Glomerular visceral epithelial cell (primary cell): ENCODE results near the gene FRMPD4.
A peak's percentile ranks its signal among the peaks of the same experiment; 100 is the strongest.

Experiments used
- DNase-seq: peaks from one replicate; pipeline ENCODE4 v3.0.0-alpha.2; 2016; ENCODE audit errors: extremely low spot score

FRMPD4 gene

GRCh38 chrX:12758291-12758690 lies 620.0 kb downstream of the FRMPD4 start:
- peak; percentile 2 for DNase-seq

- no peak for DNase-seq
Measured at GRCh38 chrX:12767856-12768255, 629.6 kb downstream of the FRMPD4 start.

GRCh38 chrX:12768491-12768890 lies 630.2 kb downstream of the FRMPD4 start:
- no peak for DNase-seq

GRCh38 chrX:12770440-12770839 lies 632.2 kb downstream of the FRMPD4 start:
- peak; percentile 4 for DNase-seq

GRCh38 chrX:12771445-12772069 lies 633.3 kb downstream of the FRMPD4 start:
- DNase-seq = peak; percentile 37
